GM23338 (cell line): ENCODE measurements around the gene CIROP. TPM values are rescaled to one million over a fixed set of nuclear protein-coding genes. Genes with fewer than 3 reads are reported as not detected.

Experiments used
- ATAC-seq: fragments of 200-7000 bp; cut with Tn5 transposase; 3 replicates; pipeline ENCODE4 v1.9.1; 2020
- DNase-seq: peaks from one replicate; pipeline ENCODE4 v3.0.0-alpha.2; 2015; ENCODE audit warnings: low spot score
- H2AFZ ChIP-seq: fragments of 200-600 bp; sonication (generic); 2 replicates; pipeline ENCODE4 v1.8.0; 2016; ENCODE audit warnings: antibody characterized with exemption, mild to moderate bottlenecking, moderate library complexity
- H3F3A ChIP-seq: fragments of 200-600 bp; sonication (generic); replicated peaks from 2 replicates; pipeline ENCODE4 v1.8.0; 2017; ENCODE audit warnings: antibody characterized with exemption, mixed run types, low read depth
- H3K27ac ChIP-seq: fragments of 200-600 bp; sonication (generic); 2 replicates; pipeline ENCODE4 v1.6.1; 2016; ENCODE audit warnings: low read depth
- H3K27me3 ChIP-seq: fragments of 200-600 bp; sonication (generic); 2 replicates; pipeline ENCODE4 v1.8.0; 2016; ENCODE audit warnings: mild to moderate bottlenecking, mixed run types, moderate library complexity; ENCODE audit not compliant: insufficient read depth
- H3K36me3 ChIP-seq: fragments of 200-600 bp; sonication (generic); 2 replicates; pipeline ENCODE4 v1.8.0; 2016; ENCODE audit warnings: mild to moderate bottlenecking; ENCODE audit not compliant: insufficient read depth
- H3K4me1 ChIP-seq: fragments of 200-600 bp; sonication (generic); 2 replicates; pipeline ENCODE4 v1.8.0; 2016; ENCODE audit warnings: mild to moderate bottlenecking, moderate library complexity; ENCODE audit not compliant: insufficient read depth
- H3K4me2 ChIP-seq: fragments of 200-600 bp; sonication (generic); 2 replicates; pipeline ENCODE4 v1.7.1; 2017; ENCODE audit warnings: mixed run types
- H3K4me3 ChIP-seq: fragments of 200-600 bp; sonication (generic); 2 replicates; pipeline ENCODE4 v1.6.1; 2016; ENCODE audit warnings: mixed run types
- H3K79me2 ChIP-seq: fragments of 200-600 bp; sonication (generic); replicated peaks from 2 replicates; pipeline ENCODE4 v1.8.0; 2017; ENCODE audit warnings: mild to moderate bottlenecking; ENCODE audit not compliant: insufficient read depth
- H3K9me2 ChIP-seq: fragments of 200-600 bp; sonication (generic); 2 replicates; pipeline ENCODE4 v1.8.0; 2017; ENCODE audit not compliant: insufficient read depth
- H4K20me1 ChIP-seq: fragments of 200-600 bp; sonication (generic); replicated peaks from 2 replicates; pipeline ENCODE4 v1.8.0; 2017; ENCODE audit warnings: mild to moderate bottlenecking; ENCODE audit not compliant: insufficient read depth
- H3K27ac Mint-ChIP-seq: 2 replicates; pipeline ENCODE4 v1.8.0; 2020; ENCODE audit warnings: inconsistent platforms, mild to moderate bottlenecking, moderate library complexity, mixed read lengths
- H3K27me3 Mint-ChIP-seq: 3 replicates; pipeline ENCODE4 v1.8.0; 2022; ENCODE audit warnings: low read depth, mild to moderate bottlenecking, moderate library complexity, mixed read lengths, inconsistent platforms; ENCODE audit not compliant: insufficient read depth, poor library complexity
- H3K36me3 Mint-ChIP-seq: 3 replicates; pipeline ENCODE4 v1.8.0; 2021; ENCODE audit warnings: low read depth, mild to moderate bottlenecking, inconsistent platforms, moderate library complexity, mixed read lengths
- H3K4me1 Mint-ChIP-seq: 3 replicates; pipeline ENCODE4 v1.8.0; 2020; ENCODE audit warnings: mild to moderate bottlenecking, inconsistent platforms, mixed read lengths
- H3K4me3 Mint-ChIP-seq: 3 replicates; pipeline ENCODE4 v1.8.0; 2021; ENCODE audit warnings: moderate library complexity, mild to moderate bottlenecking, inconsistent platforms, mixed read lengths
- H3K9me3 Mint-ChIP-seq: 3 replicates; pipeline ENCODE4 v1.8.0; 2020; ENCODE audit warnings: moderate library complexity, mild to moderate bottlenecking, inconsistent platforms, mixed read lengths
- CREB1 ChIP-seq: fragments of 250-450 bp; sonication (Bioruptor Pico); IDR thresholded peaks from 2 replicates; pipeline ENCODE4 v1.5.0; 2020; ENCODE audit warnings: low read depth, mild to moderate bottlenecking, moderate library complexity
- CTCF ChIP-seq, 2 experiments: fragments of 200-600 bp in 1 of 2; sonication (generic) in 1 of 2; conservative IDR thresholded peaks; 2 replicates each; pipeline versions ENCODE4 v1.5.1 to v1.6.1; 2016 to 2017; ENCODE audit warnings: antibody characterized with exemption in 2 of 2, low read depth in 2 of 2, mild to moderate bottlenecking in 2 of 2, moderate library complexity in 1 of 2
- ETS1 ChIP-seq: IDR thresholded peaks from 2 replicates; pipeline ENCODE4 v1.6.1; 2016; ENCODE audit warnings: antibody characterized with exemption
- EZH2 ChIP-seq: fragments of 200-600 bp; sonication (generic); IDR thresholded peaks from one replicate; pipeline ENCODE4 v1.8.0; 2017; ENCODE audit warnings: antibody characterized with exemption, mild to moderate bottlenecking, low read depth; ENCODE audit not compliant: unreplicated experiment
- EZH2phosphoT487 ChIP-seq: fragments of 200-600 bp; sonication (generic); IDR thresholded peaks from one replicate; pipeline ENCODE4 v1.8.1; 2018; ENCODE audit warnings: antibody characterized with exemption; ENCODE audit not compliant: unreplicated experiment
- JUNB ChIP-seq: IDR thresholded peaks from one replicate; pipeline ENCODE4 v1.6.1; 2016; ENCODE audit warnings: antibody characterized with exemption; ENCODE audit not compliant: unreplicated experiment
- NANOG ChIP-seq: IDR thresholded peaks from 2 replicates; pipeline ENCODE4 v1.6.1; 2016; ENCODE audit warnings: antibody characterized with exemption, borderline replicate concordance
- POLR2AphosphoS5 ChIP-seq: IDR thresholded peaks from 2 replicates; pipeline ENCODE4 v1.6.1; 2016; ENCODE audit warnings: antibody characterized with exemption, low read depth
- REST ChIP-seq: IDR thresholded peaks from one replicate; pipeline ENCODE4 v1.6.1; 2018; ENCODE audit warnings: antibody characterized with exemption; ENCODE audit not compliant: unreplicated experiment
- STAT1 ChIP-seq: IDR thresholded peaks from one replicate; pipeline ENCODE4 v1.6.1; 2016; ENCODE audit warnings: antibody characterized with exemption; ENCODE audit not compliant: unreplicated experiment
- ZNF114 ChIP-seq: fragments of 250-450 bp; sonication (Bioruptor Pico); IDR thresholded peaks from 2 replicates; pipeline ENCODE4 v1.5.0; 2020; ENCODE audit warnings: mild to moderate bottlenecking, moderate library complexity
- ZNF331 ChIP-seq: fragments of 250-450 bp; sonication (Bioruptor Pico); IDR thresholded peaks from 2 replicates; pipeline ENCODE4 v1.5.0; 2020; ENCODE audit warnings: low read depth, mild to moderate bottlenecking, moderate library complexity
- ZNF462 ChIP-seq: fragments of 250-450 bp; sonication (Bioruptor Pico); IDR thresholded peaks from 2 replicates; pipeline ENCODE4 v1.5.0; 2020; ENCODE audit warnings: mild to moderate bottlenecking, moderate library complexity
- polyA plus RNA-seq: library from polyadenylated mRNA; unstranded; fragments of >200 nt; fragmentation: Nextera tagmentation; extraction: Ambion mirVana; gene quantifications from 2 replicates; pipeline ENCODE4 v1.2.1, GENCODE V29; 2016
- total RNA-seq: library from RNA; depleted of rRNA; stranded (reverse); fragments of >200 nt; shearing (Covaris generic); gene quantifications from 2 replicates; pipeline ENCODE4 v1.2.3, GENCODE V29; 2014

The CIROP gene
- total and polyA plus RNA-seq, 2 experiments from 2014 or later: not detected

- peaks cover 63% of the 10 kb centered on the region for H3K36me3 Mint-ChIP-seq
These were observed 31.9 kb upstream of the CIROP start for GRCh38 chr14:23136566-23137133.

More at GRCh38 chr14:23136566-23137133, 31.9 kb upstream of the CIROP start:
- Mint-ChIP-seq H3K27me3 (peaks cover 3% of the 10 kb centered on the region), H3K4me3 (no peak overlapping the region), H3K27ac (no peak overlapping the region), H3K9me3 (no peaks in the 10 kb centered on the region), H3K4me1 (no peaks in the 10 kb centered on the region)
- H3K79me2 ChIP-seq: no peaks in the 10 kb centered on the region
- H3K27me3 ChIP-seq: no peaks in the 10 kb centered on the region
- H3K4me2 ChIP-seq: no peak overlapping the region
- peaks cover 3% of the 10 kb centered on the region for H4K20me1 ChIP-seq
- no peak overlapping the region for H3K27ac ChIP-seq
- H3K36me3 ChIP-seq: peaks cover 16% of the 10 kb centered on the region
- ATAC-seq (no peak), DNase-seq (no peak)
- no peak overlapping the region for H3K4me3 ChIP-seq
- H2AFZ ChIP-seq: no peak overlapping the region
- H3K9me2 ChIP-seq: no peaks in the 10 kb centered on the region
- no peaks in the 10 kb centered on the region for H3F3A ChIP-seq
- no peaks in the 10 kb centered on the region for H3K4me1 ChIP-seq
- TF ChIP-seq POLR2AphosphoS5: no peak
- no peak for TF ChIP-seq NANOG
- no peak for TF ChIP-seq JUNB
- TF ChIP-seq CREB1: no peak
- no peak for TF ChIP-seq ZNF114 (CRISPR knock-in tag)
- TF ChIP-seq ZNF331 (CRISPR knock-in tag): no peak
- TF ChIP-seq REST: no peak
- TF ChIP-seq ETS1: no peak
- TF ChIP-seq STAT1: no peak
- no peak for TF ChIP-seq EZH2phosphoT487
- no peak for TF ChIP-seq ZNF462 (CRISPR knock-in tag)
- TF ChIP-seq CTCF (conservative IDR thresholded peaks at IDR 0.05; ENCODE audit: low read depth in 2 of 2): no peak
- no peak for TF ChIP-seq EZH2
